Prostate gland (tissue), 2 donors: ENCODE data around the gene CYFIP1.

Experiments
- CTCF ChIP-seq, 4 experiments: fragments of 200-600 bp in 2 of 4; fragments of 450-650 bp in 2 of 4; sonication (generic) in 2 of 4; IDR thresholded peaks; 1 replicate in 3 of 4; 2 replicates in 1 of 4; pipeline ENCODE4 v1.5.1; 2016 to 2019; ENCODE audit warnings: antibody characterized with exemption in 4 of 4, mild to moderate bottlenecking in 2 of 4, moderate library complexity in 2 of 4
- POLR2AphosphoS5 ChIP-seq: sonication (generic); formaldehyde crosslinking; IDR thresholded peaks from one replicate; pipeline ENCODE4 v1.6.1; 2017; ENCODE audit warnings: antibody characterized with exemption

- TF ChIP-seq CTCF (IDR thresholded peaks at IDR 0.05) (no peak), POLR2AphosphoS5 (no peak)
Observed at GRCh38 chr15:22959321-22960101, 20.7 kb downstream of the CYFIP1 start.
